Right hindlimb (tissue), 1 donor: ENCODE results near the gene HCAR1.
"Not testable (repeated sequence)": the region's sequence is repeated elsewhere in the genome, so short reads cannot be mapped to it uniquely, and the experiment has no call there.

Experiments
- DNase-seq: peaks from one replicate; pipeline ENCODE4 v3.0.0-alpha.2; 2018

HCAR1 gene

DNA sequence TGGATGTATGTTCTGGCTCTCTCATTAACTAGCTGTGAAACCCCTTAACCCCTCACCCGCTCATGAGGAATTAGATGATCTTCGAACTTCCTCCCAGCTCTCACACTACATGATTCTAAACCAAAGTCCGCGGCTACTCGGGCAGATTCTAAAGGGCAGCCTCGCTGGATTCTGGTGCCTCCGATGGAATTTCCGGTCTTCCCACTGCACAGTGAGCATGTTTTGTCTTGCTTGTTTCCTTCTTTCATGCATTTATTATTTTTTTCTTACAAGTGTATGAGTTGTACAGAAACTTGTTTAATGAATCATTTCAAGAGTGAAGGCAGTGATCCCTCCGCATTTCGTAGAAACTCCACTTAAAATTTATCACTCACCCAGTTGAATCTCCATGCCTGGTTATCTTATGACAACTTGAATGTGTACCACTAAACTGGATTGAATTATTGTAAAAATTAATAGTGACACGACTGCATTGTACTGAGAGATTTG lies 9.5 kb downstream of the HCAR1 start:
- no peak for DNase-seq

DNA sequence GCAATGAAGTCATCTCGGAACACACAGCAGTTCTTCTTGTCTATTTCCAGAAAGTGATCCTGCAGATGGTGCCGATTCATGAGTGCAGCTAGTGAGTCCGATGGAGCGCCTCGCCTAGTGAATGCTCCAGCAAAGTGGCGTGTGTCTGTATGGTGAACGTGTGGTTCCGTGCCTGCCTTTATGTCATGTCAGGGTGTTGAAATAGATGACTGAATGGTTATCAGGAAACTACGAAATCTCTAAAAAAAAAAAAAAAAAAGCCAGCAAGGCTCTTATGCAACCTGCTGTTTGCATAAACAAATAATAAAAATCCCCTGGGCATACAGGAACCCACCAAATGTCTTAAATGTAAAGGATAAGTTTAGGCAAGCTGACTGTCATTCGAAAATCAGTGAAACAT lies 14.0 kb downstream of the HCAR1 start, which contains the start of gene HCAR3:
Gene HCAR3, minus strand, starts transcription at position 154 of the 400 bp plus-strand sequence. Its CDS starts 74 bp downstream, at position 80.
- DNase-seq = not testable (repeated sequence)

DNA sequence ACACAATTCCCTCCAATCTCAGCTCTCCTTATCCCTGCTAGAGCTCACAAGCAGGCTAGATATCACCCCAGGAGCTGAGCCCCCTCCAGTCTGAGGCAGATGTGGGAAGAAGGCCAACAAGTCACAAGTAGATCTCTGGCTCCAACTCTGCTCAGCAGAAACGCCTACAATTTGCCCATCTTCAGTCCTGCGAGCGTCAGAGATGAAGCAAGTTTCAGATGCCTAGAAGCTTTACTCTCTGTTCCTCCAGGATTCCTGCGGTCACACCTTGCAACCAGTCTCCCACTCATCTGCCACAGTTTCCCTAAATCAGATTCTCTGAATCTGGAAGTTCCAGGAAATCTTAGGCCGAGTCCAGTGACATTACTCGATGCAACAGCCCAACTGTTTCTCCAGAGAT lies 15.4 kb downstream of the HCAR1 start:
- not testable (repeated sequence) for DNase-seq

DNA sequence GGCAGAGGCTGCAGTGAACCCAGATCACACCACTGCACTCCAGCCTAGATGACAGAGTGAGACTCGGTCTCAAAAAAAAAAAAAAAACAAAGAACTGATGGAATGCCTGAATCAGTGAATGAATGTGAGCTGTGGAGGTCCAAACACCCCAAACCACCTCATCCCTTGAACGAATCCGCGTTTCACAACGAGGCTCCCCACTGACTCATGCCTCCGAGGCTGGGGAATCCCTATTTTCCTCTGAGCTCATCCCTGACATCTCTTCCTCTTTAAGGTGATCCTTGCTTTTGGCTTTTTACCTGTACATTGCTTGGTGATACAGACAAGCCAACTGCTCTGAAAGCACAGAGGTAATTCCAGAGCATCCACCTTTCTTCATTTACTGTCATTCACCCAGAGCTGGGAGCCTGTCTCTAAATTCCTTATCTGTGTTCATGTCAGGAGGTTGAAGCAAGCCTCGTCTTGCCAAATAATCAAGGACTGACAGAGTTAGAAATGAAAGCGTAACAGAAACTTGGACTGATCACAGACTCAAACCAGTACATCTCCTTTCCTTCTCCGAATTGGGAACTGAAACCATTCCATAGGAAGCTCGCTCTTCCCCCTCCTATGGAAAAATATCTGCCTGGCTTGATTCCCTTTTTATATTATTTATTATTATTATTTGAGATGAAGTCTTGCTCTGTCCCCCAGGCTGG lies 17.0 kb downstream of the HCAR1 start:
- not testable (repeated sequence) for DNase-seq

DNA sequence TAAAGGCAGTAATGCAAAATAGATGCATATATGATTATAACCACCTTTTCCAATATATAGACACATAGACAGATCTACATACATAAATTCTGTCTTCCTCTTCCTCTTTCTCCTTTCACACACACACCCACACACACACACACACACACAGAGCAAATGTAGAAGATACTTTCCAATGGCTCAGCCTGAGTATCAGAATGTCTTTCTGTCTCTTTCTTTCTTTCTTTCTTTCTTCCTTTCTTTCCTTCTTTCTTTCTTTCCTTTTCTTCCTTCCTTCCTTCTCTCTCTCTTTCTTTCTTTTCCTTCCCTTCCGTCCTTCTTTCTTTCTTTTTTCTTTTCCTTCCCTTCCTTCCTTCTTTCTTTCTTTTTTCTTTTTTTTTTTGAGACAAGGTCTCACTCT lies 19.4 kb downstream of the HCAR1 start:
- not testable (repeated sequence) for DNase-seq

DNA sequence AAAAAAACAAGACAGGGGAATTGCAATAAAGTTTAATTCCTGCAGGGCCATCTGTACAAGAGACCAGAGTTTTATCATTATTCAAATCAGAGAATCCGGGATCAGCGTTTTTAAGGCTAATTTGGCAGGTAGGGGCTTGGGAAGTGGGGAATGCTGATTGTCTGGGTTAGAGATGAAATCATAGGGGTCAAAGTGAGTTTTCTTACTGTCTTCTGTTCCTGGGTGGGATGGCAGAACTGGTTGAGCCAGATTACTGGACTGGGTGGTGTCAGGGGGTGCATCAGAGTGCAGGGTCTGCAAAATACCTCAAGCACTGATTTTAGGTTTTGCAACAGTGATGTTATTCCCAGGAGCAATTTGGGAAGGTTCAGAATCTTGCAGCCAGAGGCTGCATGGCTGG lies 20.3 kb downstream of the HCAR1 start:
- DNase-seq = not testable (repeated sequence)

DNA sequence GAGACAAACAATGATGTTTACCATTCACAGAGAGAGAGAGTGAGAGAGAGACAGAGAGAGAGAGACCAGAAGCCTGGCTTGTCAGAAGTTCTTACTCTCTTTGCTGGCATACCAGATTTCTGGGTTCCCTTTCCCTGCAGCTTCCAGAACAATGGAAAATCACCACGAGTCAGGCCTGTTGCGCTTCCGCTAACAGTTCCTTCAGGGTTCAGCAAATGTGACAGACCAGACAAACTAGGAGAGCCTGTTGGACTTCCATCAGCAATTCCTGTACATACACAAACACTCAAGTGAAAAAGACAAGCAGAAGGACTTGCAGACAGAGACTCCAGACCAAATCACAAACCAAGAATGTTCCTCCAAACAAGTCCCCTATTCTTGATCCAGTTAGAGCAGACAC lies 21.4 kb downstream of the HCAR1 start:
- not testable (repeated sequence) for DNase-seq

DNA sequence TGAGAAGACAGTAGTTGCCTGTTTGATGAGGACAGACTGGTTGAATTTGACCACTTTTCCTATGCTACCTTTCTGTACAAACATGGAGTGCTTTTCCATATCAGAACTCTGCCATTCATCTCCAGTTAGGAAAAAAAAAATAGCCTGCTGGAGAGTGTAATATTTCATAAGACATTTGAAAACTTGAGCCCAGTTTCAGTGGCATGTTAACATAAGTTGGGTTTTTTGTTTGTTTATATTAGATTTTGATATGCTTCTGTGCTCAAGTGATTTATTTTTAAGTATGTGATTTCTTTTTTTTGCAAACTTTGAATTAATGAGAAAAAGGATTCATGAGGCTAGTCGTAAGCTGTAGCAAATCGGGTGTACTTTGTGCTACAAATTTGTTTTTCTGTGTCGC lies 26.8 kb downstream of the HCAR1 start:
- DNase-seq = not testable (repeated sequence)

DNA sequence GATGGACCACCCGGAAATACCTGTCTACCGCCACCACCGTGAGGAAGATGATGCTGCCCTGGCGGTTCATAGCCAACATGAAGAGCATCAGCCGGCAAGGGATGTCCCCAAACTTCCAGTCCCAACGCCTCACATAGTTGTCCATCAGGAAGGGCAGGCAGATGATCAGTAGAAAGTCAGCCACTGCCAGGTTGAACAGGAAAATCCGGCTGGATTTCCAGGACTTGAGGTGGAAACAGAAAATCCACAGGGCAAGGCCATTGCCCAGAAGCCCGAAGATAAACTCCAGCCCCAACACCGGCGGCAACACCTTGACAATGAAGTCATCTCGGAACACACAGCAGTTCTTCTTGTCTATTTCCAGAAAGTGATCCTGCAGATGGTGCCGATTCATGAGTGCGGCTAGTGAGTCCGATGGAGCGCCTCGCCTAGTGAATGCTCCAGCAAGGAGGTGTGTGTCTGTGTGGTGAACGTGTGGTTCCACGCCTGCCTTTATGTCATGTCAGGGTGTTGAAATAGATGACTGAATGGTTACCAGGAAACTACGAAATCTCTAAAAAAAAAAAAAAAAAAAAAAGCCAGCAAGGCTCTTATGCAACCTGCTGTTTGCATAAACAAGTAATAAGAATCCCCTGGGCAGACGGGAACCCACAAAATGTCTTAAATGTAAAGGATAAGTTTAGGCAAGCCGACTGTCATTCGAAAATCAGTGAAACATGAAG lies 27.6 kb downstream of the HCAR1 start, which contains the start of gene HCAR2:
Gene HCAR2, minus strand, starts transcription at position 468 of the 722 bp plus-strand sequence. Its CDS starts 74 bp downstream, at position 394.
- DNase-seq = not testable (repeated sequence)

DNA sequence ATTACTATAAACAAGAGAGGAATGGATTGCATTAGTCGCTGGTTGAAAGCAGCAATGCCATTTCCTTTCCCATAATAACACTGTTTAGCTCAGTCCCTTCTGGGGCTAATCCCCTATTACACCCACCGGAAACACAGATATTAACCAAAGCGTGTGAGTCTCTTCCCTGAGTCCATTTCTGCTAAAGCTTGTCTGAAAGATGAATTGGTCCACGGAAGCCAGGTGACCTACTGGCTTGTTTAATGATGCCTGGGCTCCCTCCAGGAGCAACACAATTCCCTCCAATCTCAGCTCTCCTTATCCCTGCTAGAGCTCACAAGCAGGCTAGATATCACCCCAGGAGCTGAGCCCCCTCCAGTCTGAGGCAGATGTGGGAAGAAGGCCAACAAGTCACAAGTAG lies 29.2 kb downstream of the HCAR1 start:
- not testable (repeated sequence) for DNase-seq

DNA sequence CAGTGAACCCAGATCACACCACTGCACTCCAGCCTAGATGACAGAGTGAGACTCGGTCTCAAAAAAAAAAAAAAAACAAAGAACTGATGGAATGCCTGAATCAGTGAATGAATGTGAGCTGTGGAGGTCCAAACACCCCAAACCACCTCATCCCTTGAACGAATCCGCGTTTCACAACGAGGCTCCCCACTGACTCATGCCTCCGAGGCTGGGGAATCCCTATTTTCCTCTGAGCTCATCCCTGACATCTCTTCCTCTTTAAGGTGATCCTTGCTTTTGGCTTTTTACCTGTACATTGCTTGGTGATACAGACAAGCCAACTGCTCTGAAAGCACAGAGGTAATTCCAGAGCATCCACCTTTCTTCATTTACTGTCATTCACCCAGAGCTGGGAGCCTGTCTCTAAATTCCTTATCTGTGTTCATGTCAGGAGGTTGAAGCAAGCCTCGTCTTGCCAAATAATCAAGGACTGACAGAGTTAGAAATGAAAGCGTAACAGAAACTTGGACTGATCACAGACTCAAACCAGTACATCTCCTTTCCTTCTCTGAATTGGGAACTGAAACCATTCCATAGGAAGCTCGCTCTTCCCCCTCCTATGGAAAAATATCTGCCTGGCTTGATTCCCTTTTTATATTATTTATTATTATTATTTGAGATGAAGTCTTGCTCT lies 30.5 kb downstream of the HCAR1 start:
- not testable (repeated sequence) for DNase-seq

DNA sequence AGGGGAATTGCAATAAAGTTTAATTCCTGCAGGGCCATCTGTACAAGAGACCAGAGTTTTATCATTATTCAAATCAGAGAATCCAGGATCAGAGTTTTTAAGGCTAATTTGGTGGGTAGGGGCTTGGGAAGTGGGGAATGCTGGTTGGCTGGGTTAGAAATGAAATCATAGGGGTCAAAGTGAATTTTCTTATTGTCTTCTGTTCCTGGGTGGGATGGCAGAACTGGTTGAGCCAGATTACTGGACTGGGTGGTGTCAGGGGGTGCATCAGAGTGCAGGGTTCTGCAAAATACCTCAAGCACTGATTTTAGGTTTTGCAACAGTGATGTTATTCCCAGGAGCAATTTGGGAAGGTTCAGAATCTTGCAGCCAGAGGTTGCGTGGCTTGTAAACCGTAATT lies 33.7 kb downstream of the HCAR1 start:
- not testable (repeated sequence) for DNase-seq

DNA sequence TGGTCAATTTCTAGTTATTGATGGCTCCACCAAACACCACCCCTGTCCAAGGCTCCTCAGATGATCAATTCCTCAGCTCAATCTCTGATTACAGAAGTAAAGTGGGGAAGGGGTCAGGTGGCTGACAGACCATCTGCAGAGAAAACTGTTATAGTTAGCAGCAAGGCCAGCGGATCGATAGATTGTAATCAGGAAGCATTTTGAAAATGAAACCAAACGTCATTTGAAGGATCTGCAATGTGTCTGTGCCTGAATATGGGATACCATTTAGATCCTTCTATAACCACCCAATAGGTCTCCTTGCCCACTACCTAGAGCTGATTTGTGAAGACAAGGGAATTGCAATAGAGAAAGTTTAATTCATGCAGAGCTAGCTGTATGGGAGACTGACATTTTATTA lies 39.1 kb downstream of the HCAR1 start:
- DNase-seq = no peak

DNA sequence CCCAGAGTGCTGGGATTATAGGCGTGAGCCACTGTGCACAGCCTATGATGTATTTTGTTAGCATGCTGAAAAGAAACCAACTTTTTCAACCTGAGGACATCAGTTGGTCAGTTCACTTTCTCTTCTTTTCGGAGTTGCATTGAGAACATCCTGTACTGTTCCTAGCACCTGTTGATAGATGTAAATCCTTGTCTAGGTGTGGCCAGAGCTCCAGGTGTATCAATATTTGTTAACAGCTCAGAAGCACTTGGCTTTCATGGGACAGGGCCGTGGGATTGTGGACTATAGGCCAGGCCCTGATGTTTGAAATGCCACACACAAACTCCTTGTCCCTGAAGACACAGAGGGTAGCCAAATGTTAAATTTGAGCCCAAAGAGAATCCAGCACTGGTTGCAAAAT lies 42.4 kb downstream of the HCAR1 start:
- DNase-seq = no peak

DNA sequence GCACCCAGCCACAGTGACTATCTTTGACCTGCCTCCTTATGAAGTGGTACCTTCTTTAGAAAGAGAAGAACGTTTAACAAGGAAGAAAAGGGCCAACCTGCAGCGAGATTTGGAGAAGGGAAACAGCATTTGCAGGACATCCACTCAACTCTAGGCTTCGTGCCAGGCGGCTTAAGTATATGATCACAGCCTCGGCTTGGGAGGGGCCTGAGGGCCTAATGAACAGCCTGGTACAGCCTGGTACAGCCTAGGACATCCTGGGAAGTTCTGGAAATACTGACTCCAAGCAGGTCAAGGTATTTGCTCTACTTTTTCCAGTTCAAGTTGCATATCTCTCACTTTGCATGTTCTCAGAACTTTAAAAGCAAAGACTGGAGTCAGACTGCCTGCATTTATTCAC lies 43.6 kb downstream of the HCAR1 start:
- DNase-seq = no peak

DNA sequence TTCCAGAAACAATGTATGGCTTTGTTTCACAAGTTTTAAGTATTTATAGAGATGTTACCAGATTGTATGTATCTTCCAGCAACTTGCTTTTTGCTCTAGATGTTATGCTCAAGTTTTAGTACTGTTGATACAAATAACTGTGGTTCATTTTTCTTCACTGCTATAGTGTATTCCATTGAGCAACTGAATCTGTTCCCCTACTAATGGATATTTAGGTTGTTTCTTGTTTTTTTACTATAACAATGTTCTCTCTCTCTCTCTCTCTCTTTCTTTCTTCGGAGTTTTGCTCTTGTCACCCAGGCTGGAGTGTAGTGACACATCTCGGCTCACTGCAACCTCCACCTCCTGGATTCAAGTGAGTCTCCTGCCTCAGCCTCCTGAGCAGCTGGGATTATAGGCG lies 44.1 kb downstream of the HCAR1 start:
- no peak for DNase-seq

DNA sequence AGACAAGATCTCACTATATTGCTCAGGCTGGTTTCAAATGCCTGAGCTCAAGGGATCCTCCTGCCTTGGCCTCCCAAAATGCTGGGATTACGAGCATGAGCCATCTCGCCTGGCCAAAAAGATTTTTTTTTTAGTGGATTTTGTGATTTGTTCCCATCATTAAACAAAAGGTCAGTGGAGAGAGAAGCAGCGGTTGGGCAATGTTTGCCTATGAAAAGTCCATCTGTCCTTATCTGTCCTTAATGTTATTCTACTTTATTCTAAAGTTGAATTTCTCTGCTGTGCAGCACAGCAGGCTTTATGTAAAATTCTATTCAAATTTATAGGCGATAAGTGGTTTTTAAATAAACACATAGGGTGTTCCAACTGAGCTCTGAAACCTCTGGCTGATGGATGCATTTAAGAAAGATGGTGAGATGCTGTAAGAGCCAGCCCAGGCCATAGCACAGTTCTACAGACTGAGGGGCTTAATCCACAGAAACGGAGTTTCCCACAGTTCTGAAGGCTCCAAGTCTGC lies 46.3 kb downstream of the HCAR1 start:
- no peak for DNase-seq

DNA sequence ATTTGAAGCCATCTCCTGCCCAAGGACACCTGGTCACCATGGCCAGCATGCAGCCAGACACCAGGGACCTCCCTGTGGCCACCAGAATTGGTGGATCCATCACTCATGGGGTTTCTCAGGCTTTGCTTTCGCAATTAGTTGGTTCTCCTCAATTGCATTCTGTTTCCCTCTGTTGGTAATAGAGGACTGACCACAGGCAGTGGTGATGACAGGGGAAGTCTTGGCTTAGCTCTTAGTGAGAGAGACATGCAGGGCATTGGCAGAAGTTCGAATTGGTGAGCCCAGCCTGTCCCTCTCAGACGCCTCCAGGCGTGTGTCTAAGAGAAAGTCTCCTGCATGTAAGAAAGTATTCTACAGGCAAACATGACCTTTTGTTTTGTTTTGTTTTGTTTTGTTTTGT lies 48.8 kb downstream of the HCAR1 start:
- DNase-seq = no peak

DNA sequence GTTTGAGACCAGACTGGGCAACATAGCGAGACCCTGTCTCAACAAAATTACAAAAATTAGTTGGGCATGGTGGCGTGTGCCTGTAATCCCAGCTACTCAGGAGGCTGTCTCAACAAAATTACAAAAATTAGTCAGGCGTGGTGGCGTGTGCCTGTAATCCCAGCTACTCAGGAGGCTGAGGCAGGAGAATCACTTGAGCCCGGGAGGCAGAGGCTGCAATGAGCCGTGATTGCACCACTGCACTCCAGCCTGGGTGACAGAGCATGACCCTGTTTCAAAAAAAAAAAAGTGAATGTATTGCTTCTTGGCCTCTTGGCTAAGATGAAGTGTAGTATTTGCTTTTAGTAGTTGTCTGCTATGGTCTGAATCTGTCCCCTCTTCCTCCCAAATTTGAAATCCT lies 49.7 kb downstream of the HCAR1 start:
- DNase-seq = not testable (repeated sequence)

DNA sequence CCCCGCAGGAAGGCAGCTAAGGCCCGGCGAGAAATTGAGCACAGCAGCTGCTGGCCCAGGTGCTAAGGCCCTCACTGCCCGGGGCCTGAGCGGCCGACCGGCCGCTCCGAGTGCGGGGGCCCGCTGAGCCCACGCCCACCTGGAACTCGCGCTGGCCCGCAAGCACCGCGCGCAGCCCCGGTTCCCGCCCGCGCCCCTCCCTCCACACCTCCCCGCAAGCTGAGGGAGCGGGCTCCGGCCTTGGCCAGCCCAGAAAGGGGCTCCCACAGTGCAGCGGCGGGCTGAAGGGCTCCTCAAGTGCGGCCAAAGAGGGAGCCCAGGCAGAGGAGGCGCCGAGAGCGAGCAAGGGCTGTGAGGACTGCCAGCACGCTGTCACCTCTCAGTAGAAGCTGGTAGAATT lies 53.9 kb downstream of the HCAR1 start:
- not testable (repeated sequence) for DNase-seq
